ENCODE measurements around the gene FOXI2. TPM values are rescaled to one million over a fixed set of nuclear protein-coding genes. Genes with fewer than 3 reads are reported as not detected.

The FOXI2 gene
- total RNA-seq, 1 donor from 2014 or later, result not detected

DNA sequence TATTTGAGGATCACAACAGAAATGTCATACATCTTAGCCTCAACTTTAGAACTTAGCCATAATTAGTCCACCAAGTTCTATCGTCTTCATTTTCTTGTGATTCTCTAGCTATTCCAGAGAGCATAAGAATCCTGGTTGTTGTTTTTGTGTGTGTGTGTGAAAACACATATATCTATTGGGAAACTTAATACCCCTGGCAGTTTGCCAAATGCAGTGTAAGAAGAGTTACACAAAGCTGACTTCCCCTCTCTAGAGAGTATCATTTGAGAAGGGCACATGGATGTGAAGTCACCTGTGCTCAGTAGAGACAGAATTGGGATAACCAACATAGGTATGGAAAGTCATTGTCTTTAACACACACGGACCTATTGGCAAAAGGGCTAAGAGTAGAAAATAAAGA is 19.3 kb downstream of the FOXI2 start:
- Histone ChIP-seq H3F3A (ENCODE audit: low read depth) (no peaks in the 10 kb centered on the region), H3K9ac (no peak overlapping the region), H3K4me2 (no peak overlapping the region), H3K4me1 (peaks cover 2% of the 10 kb centered on the region), H3K4me3 (no peak overlapping the region), H3K27me3 (no peaks in the 10 kb centered on the region), H3K9me3 (ENCODE audit: low read depth) (no peaks in the 10 kb centered on the region), H4K20me1 (ENCODE audit: low read depth) (no peaks in the 10 kb centered on the region), H2AFZ (replicated peaks) (no peak overlapping the region), H3K27ac (no peak overlapping the region), H3K79me2 (ENCODE audit: low read depth) (no peaks in the 10 kb centered on the region), H3K36me3 (no peaks in the 10 kb centered on the region)
- no peak for DNase-seq (ENCODE audit: low spot score)
- Mint-ChIP-seq H3K4me3 (no peak overlapping the region), H3K27me3 (ENCODE audit: insufficient read depth, low read depth) (peaks cover 2% of the 10 kb centered on the region), H3K36me3 (no peaks in the 10 kb centered on the region), H3K9me3 (no peaks in the 10 kb centered on the region), H3K27ac (no peak overlapping the region), H3K4me1 (no peaks in the 10 kb centered on the region)
- TF ChIP-seq, protein P1, sequence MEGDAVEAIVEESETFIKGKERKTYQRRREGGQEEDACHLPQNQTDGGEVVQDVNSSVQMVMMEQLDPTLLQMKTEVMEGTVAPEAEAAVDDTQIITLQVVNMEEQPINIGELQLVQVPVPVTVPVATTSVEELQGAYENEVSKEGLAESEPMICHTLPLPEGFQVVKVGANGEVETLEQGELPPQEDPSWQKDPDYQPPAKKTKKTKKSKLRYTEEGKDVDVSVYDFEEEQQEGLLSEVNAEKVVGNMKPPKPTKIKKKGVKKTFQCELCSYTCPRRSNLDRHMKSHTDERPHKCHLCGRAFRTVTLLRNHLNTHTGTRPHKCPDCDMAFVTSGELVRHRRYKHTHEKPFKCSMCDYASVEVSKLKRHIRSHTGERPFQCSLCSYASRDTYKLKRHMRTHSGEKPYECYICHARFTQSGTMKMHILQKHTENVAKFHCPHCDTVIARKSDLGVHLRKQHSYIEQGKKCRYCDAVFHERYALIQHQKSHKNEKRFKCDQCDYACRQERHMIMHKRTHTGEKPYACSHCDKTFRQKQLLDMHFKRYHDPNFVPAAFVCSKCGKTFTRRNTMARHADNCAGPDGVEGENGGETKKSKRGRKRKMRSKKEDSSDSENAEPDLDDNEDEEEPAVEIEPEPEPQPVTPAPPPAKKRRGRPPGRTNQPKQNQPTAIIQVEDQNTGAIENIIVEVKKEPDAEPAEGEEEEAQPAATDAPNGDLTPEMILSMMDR (IDR thresholded peaks at IDR 0.05), result no peak
- no peak for TF ChIP-seq EZH2phosphoT487 (IDR thresholded peaks at IDR 0.05)
- TF ChIP-seq EZH2 (IDR thresholded peaks at IDR 0.05), result no peak

DNA sequence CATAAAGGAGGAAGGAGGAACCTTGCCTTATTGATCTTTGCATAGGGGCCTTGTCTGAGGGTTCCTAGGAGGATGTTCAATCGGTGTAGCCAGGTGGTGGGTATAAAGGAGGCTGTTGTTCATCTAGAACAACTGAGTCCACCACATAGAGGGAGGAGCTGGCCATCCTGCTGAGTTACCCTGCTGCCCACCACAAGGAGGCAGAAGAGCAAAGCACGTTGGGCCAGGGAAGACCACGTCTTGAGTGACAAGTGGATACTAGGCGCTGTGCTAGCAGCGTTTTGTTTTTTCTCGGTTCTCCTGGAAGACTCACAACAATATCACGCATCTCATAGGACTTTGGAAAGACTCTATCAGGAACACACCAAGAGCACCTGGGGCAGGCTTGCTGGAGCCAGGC is 20.0 kb downstream of the FOXI2 start:
- Histone ChIP-seq H4K20me1 (ENCODE audit: low read depth) (no peaks in the 10 kb centered on the region), H3K4me2 (no peak overlapping the region), H3K9ac (no peak overlapping the region), H3F3A (ENCODE audit: low read depth) (no peaks in the 10 kb centered on the region), H3K27ac (no peak overlapping the region), H3K79me2 (ENCODE audit: low read depth) (no peaks in the 10 kb centered on the region), H3K36me3 (no peaks in the 10 kb centered on the region), H3K4me1 (peaks cover 8% of the 10 kb centered on the region), H3K9me3 (ENCODE audit: low read depth) (no peaks in the 10 kb centered on the region), H2AFZ (replicated peaks) (no peak overlapping the region), H3K27me3 (no peaks in the 10 kb centered on the region), H3K4me3 (no peak overlapping the region)
- H3K9me3 Mint-ChIP-seq, result no peaks in the 10 kb centered on the region
- no peak overlapping the region for H3K4me3 Mint-ChIP-seq
- peaks cover 2% of the 10 kb centered on the region for H3K27me3 Mint-ChIP-seq (ENCODE audit: insufficient read depth, low read depth)
- H3K27ac Mint-ChIP-seq, result no peak overlapping the region
- TF ChIP-seq, protein P1 (IDR thresholded peaks at IDR 0.05), result peak; percentile 32
- TF ChIP-seq EZH2 (IDR thresholded peaks at IDR 0.05), result no peak
- H3K36me3 Mint-ChIP-seq, result no peaks in the 10 kb centered on the region
- no peak for DNase-seq (ENCODE audit: low spot score)
- no peaks in the 10 kb centered on the region for H3K4me1 Mint-ChIP-seq

DNA sequence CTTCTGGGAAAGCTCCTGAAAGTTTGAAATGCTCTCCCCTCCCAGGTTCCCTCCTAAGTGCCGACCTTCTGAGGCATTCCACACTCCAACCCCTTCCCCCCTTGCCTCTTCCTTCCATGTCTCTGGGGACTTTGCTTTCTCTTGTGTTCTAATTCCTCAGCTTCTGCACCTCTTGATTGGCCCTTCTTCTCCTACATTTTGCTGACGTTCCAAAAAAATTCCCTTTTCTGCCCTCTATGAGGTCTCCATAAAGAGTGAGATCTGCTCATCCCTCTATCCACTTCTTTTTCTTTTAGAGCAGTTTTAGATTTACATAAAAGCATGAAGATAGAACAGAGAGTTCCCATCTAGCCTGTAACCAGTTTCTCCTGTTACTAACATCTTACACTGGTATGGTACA is 22.3 kb downstream of the FOXI2 start:
- no peaks in the 10 kb centered on the region for H3K27me3 Mint-ChIP-seq (ENCODE audit: insufficient read depth, low read depth)
- Histone ChIP-seq H4K20me1 (ENCODE audit: low read depth) (no peaks in the 10 kb centered on the region), H3K36me3 (no peaks in the 10 kb centered on the region), H2AFZ (replicated peaks) (no peak overlapping the region), H3F3A (ENCODE audit: low read depth) (peaks cover 9% of the 10 kb centered on the region), H3K4me3 (no peak overlapping the region), H3K9ac (no peak overlapping the region), H3K79me2 (ENCODE audit: low read depth) (no peaks in the 10 kb centered on the region), H3K4me1 (peaks cover 18% of the 10 kb centered on the region), H3K9me3 (ENCODE audit: low read depth) (no peaks in the 10 kb centered on the region), H3K27ac (no peak overlapping the region), H3K27me3 (no peaks in the 10 kb centered on the region), H3K4me2 (no peak overlapping the region)
- H3K36me3 Mint-ChIP-seq, result no peaks in the 10 kb centered on the region
- H3K27ac Mint-ChIP-seq, result no peak overlapping the region
- no peaks in the 10 kb centered on the region for H3K4me1 Mint-ChIP-seq
- H3K9me3 Mint-ChIP-seq, result no peaks in the 10 kb centered on the region
- TF ChIP-seq EZH2 (IDR thresholded peaks at IDR 0.05) (no peak), EZH2phosphoT487 (IDR thresholded peaks at IDR 0.05) (no peak)
- TF ChIP-seq, protein P1 (IDR thresholded peaks at IDR 0.05), result no peak
- DNase-seq (ENCODE audit: low spot score), result no peak
- H3K4me3 Mint-ChIP-seq, result no peak overlapping the region

Data from neural progenitor cell (in vitro differentiated cells).